Hematopoietic multipotent progenitor cell (in vitro differentiated cells): ENCODE data around the gene PARP16. TPM values are rescaled to one million over a fixed set of nuclear protein-coding genes. Genes with fewer than 3 reads are reported as not detected.

Experiments used
- DNase-seq, 3 donors: peaks; one replicate each; pipeline ENCODE4 v3.0.0-alpha.2; 2011 to 2015; ENCODE audit warnings: low read depth in 2 of 3, low spot score in 2 of 3
- total RNA-seq: library from RNA; depleted of rRNA; stranded (reverse); fragments of >200 nt; gene quantifications from one replicate; pipeline ENCODE4 v1.2.3, GENCODE V29; 2012

The PARP16 gene
- total RNA-seq, 1 donor = 13.7 TPM

DNA sequence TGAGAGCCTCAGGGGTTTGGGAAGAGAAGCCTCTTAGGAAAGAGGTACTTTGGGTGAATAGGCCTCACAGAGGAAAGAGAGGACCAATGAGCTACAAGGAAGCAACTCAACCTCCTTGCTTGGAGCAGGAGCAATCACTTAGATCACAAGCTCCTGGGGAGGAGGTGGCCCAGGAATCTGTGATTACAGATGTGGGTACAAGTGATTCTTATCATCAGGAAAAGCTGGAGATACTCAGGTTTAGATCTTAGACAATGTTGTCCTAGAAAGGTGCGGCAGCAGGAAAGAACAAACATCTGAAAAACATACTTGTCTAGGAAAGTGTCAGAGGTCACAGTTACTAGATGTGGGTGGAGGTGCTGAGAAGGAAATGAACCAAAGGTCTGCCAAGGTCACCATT is 8.2 kb downstream of the PARP16 start:
- no peak for DNase-seq

DNA sequence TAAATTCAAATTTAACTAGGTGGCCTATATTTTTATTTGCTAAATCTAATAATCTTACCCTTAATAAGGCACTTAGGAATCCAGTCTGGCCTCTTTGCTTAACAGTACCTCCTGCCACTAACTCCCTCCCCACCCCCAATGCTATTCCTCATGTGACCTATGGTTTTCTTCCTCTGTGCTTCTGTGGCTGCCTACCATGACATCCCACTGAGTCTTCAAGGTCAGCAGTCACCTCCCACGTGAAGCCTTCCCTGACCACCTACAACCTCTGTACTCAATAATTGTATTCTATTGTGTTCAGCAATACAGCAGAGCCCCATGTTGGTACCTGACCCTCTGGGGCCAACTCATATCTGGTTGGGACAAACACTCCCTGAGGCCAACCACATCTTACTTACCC is 9.7 kb downstream of the PARP16 start:
- DNase-seq = no peak

DNA sequence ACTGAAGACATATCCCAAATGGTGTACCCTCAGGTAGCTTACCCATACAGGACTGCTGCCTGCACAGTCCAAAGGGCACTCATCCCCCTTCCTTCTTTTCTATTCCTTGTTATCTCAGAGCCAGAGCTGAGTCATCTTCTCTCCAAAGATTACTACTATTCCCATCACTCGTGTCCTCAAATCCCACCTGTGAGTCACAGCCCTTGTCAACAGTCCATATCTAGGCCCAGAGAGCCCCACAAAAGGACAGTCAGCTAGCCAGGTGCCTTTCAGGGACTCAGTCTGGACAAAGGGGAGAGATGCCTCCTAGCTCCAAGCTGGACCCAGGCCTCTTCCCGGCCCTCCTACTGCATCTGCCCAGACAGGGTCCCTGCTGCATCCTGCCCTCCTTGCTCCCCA is 11.0 kb downstream of the PARP16 start:
- no peak for DNase-seq

DNA sequence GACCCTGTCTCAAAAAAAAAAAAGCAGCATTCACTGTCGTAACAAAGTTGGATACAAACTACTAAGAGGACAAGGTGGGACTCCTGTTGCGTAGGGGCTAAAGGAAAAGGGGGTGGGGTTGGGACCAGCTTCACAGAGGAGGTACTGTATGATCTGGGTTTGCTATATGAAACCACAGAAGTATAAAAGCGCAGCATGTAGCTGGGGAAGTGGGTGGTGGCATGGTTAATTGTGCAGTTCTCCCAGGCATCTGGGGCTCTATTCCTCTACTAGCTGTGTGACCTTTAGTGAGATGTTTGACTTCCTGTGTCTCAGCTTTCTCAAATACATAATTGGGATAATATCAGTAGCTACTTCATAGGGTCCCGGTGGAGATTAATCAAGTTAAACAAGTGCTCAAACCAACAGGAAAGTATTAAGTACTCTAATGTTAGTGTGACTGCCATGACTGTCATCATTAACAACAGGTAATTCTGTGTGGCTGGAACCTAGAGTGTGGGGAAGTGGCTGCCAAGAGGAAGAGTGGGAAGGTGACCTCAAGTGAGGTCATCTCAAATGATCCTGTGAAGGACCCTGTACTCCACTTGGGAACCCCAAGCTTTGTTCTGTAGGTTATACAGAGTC is 11.5 kb downstream of the PARP16 start:
- DNase-seq = no peak

DNA sequence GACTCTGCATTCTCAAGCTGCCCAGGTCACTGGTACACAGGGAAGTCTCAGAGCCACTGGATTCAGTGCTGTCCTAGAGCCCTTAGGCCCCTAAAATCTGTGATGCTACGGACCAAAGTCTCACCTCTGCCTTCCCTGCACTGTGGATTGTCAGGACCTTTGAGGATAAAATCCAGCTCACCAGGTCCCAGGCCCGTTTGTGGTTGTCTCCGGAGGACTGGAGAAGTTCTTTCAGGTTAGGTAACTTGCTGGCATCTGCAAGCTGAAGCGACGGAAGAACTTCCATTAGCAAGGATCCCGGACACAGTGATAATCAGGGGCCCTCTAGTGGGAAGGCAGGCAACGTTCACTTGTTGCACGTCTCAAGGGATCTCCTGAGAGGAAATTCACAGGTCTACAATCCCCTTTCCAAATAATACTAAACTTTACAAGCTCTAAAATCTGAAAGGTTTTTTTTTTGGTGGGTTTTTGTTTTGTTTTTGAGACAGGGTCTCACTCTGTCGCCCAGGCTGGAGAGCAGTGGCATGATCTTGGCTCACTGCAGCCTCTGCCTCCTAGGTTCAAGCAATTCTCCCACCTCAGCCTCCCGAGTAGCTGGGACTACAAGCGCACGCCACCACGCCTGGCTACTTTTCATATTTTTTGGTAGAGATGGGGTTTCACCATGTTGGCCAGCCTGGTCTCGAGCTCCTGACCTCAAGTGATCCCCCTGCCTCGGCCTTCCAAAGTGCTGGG is 15.7 kb downstream of the PARP16 start:
- peak in 2 of 3 donors; percentile 61 to 74 for DNase-seq

DNA sequence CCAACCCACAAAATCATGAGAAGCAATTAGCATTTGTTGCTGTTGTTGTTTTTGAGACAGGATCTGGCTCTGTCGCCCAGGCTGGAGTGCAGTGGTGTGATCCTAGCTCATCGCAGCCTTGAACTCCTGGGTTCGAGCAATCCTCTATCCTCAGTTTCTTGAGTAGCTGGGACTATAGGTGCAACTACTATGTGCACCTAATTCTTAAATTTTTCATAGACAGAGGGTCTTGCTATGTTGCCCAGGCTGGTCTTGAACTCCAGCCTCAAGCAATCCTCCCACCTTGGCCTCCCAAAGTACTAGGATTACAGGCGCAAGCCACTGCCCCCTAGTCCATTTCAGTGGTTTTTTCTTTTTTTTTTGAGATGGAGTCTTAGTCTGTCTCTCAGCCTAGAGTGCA is 18.3 kb downstream of the PARP16 start:
- DNase-seq = no peak

DNA sequence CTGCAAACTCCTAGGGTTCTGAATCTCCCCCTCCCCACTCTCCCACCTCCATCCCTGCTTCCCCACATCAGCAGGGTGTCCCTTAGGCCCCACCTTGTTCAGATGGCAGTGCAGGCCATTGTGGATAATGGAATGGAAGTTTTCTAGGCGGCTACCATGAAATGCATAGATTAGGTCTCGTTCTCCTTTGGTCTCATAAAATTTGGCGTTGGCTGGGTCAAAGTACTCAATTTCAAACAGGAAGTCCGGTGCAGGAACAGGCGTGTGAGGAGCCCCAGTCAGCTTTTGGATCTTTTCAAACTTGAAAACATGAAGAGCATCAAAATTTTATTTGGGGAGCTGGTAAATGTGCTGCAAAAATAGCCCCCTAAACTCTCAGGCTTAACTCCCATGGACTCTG is 20.2 kb downstream of the PARP16 start:
- no peak for DNase-seq

DNA sequence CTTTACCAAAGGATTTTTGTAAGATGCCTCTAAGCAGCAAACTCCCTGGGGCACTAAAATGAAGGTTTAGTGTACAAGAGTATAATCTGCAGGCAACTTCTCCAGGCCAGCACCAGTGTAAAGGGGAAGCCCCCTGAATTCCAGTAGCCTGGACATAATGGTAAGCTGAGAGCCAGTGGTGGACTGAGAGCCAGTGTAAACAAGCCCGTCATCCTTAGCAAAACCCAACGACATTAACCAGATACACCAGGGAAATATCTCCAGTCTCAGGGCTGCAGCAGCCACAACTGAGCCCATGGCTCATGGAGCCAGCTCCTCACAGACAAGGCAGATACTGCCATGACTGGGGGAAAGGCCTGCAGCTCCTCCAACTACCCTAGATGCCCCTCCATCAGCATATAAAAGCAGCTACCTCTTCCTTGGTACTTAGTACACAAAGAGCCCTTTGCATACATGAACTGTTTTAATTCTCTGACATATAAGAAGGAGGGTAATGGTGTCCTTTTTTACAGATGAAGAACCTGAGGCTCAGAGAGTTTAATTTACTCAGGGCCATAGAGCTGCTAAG is 21.7 kb downstream of the PARP16 start:
- no peak for DNase-seq

DNA sequence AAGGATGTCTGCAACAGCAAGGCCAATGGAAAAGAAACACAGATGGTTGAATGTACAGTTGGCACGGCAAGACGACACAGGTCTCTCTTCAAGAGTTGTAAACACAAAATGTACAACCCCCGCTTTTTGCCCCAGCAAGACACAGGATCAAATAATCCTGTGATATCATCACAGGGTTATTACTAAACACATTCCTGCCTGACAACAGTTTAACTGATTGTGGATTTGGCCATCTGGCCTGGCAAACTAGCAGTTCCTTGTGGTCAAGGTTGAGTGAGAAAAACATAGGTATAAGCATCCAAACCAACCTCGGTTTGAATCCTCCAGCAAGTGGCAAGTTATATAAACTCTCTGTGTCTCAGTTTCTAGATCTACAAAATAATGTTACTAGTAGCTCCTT is 23.4 kb downstream of the PARP16 start:
- DNase-seq = no peak

DNA sequence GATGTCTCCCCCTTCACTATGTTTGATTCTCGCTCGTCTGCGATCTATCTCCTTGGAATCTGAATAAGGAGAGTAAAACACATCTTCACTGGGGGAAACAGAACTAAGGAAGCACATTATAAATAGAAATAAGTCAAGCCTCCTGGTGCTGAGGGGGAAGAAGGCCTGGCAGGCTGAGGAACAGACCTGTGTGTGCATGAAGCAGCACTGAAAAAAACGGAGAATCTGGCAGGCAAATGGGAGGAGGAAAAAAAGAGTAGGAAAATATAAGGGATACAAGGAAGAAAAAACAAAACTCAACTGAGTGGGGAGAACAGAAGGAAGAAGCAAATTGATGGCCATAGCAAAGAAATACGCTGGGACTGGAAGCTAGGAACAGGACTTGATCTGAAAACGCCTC is 25.7 kb downstream of the PARP16 start:
- DNase-seq = no peak

DNA sequence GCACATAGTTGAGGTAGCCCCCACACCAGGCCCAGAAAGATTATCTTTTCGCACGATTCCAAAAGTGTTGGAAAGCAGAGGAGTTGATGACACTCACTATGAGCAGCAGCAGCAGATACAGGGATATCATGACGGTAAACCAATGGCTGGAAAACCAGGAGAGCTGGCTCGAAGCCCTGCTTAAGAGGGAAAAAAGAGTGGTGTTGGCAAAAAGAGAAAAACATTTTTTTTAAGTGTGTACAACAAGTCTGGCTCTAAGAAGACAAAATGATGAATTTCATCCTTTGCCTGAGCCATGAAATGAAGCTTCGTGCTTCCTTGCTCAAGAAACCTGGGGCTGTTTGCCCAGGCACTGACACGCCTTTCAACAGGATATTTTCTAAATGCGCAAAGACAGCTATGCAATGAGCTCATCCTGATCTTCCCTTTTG is 27.3 kb downstream of the PARP16 start:
- DNase-seq = no peak

DNA sequence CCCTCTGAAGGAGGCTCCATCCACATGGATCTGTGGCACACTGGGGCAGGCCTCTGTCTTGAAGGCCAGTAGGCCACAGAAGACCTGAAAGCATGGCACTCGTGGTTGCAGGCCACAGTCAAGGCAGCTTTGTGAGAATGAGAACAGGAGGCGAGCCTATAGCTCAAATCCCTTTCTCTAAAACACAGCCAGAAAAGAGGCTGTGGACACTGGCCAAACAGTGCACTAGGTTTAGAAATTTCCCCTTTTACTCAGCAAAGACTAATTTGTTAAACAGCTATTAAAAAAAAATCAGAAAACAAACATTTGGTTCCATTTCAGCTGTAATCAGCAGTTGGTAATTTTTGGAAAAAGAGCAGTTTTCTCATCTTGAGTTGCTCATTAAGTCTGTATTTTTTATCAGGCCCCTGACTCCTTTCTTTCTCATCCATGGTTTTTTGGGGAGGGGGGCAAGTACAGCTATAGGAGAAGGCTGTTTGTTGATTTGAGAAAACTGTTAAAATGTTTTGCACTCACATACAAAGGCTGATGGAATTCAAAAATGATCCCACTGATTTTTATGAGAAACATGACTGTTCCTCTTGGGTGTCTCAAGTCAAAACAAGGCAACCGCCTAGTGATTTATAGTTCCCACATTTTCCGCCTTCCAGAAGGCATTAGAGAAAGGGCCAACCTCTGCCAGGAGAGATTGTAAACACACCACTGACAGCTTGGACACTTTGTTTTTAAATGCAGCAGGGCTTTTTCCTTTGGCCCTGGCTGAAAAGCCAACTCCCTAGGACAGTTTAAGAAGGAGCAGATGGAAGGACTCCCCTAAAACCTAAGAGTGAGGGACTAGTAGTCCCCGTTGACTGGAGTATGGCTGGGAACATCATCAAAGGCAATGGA is 28.1 kb downstream of the PARP16 start:
- peak in 2 of 3 donors; percentile 44 to 76 for DNase-seq

DNA sequence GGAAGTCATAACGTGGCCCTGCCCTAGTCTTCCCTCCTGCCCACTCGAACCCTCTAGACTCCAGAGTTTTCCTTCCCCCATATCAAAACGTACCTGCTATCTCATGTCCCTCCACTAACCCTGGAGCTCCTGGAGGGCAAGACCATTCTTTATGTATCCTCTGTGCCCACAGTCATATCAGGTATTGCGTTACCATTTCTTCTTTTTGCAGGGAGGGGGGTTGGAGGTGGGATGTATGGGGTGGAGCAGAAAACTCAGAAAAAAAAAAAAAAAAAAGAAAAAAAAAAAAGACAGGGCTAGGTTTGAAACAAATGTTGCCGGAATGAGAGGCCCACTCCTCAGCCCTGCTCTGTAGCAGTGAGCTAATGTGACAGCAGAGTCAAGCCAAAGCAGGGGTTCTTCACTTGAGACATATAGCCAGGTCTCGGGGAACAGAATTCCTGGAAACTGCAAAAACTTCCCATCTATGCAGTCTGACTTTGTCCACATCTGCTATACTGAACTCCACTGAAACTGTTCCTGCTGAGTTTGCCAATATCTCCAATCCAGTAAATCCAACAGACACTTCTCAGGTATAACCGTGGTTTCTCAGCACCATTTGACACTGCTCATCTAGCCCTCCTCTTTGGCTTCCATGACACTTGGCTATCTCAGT is 31.1 kb downstream of the PARP16 start:
- DNase-seq = no peak

DNA sequence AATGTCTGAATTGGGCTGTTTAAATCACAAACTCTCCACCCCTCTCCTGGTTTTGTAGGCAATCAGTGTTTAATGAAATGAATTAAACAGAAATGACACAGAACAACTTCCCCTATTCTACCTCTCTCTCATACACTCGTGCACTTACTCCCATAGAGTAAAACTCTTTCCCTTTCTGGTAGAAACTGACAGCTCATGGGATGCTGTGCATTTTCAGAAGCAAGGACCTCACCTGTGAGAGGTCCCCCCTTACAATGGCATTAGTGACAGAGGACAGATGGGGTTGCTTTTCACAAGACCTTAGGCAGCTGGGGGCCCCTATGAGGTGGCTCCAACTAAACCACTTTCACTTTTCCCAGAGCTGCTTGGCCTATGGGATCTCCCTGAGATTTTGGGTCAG is 31.9 kb downstream of the PARP16 start:
- DNase-seq = no peak

DNA sequence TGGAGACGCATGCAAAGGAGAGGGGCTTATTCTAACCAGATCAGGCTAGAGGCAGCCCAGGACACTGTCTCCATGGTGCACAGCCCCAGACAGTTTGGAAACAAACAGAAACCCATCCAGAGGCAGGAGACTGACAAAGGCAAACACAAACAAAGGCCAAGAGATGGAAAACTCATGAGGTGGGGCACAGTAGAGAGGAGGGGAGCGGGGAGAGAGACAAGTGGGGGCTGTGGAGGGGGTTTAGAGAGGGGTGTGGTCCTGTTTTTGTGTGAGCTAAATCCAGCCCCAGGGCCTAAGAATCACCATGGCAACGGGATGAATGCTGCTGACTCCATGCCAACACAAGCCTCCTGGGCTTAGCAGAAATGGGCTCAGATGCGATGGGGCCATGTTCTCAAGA is 32.3 kb downstream of the PARP16 start:
- no peak for DNase-seq

DNA sequence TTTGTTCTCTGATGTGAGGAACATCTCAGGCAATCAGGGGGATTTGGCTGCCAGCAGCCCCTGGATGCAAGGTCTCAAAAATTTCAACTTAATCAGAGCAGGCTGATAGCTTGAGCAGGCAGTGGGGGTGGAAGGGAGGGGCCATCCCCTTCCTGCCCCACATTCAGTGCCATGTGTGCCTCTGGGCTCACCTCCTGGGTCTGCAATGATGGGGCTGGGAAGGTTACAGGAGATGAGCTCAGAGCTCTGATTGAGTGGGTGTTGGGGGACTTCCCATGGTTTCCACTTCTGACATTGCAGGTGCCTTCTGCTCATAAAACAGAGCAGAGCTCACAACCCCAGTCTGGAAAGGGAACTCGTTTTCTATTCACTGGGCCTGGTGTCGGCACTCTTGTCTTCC is 37.0 kb downstream of the PARP16 start:
- no peak for DNase-seq

DNA sequence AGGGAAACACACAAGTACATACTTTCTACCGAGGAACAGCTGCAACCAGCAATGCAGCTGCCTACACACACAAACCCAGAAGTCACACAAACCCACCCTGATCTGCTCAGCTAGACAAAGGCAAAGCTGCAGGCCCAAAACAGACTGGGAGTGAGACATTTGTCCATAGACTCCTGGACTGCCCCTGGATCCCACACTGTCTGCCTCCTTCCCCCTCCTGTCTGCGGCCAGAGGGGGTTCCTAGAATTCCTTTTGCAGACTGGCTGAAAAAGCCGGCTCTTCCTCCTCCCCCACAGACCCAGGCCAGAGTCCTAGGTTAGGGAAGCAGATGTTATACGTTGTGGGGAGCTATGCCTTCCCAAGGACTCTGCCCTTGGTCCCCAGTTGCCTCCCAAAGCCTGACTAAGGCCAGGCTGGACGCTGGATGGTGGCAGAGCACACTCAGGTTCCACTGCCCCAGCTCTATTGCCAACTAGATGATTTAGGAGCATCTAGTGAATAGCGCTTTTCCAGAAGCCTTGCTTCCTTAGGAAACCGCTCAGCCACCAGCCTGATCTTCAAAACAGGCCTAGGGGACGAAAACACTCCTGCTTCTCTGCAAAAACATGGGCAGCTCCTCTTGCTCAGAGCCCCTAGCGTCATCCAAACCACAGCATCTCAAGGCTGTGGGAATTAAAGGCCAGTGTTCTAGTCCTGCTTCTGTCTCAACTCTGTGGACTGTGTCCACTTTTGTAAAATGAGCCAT is 38.0 kb downstream of the PARP16 start:
- DNase-seq = no peak

DNA sequence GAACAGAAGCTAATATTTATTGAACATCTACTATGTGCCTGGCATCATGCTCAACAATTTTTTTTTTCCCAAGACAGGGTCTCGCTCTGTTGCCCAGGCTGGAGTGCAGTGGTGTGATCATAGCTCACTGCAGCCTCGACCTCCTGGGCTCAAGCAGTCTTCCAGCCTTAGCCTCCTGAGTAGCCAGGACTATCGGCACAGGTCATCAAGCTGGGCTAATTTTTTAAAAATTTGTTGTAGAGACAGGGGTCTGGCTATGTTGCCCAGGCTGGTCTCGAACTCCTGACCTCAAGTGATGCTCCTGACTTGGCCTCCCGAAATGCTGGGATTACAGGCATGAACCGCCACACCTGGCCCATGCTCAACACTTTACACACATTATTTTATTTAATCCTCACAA is 39.7 kb downstream of the PARP16 start:
- DNase-seq = no peak

DNA sequence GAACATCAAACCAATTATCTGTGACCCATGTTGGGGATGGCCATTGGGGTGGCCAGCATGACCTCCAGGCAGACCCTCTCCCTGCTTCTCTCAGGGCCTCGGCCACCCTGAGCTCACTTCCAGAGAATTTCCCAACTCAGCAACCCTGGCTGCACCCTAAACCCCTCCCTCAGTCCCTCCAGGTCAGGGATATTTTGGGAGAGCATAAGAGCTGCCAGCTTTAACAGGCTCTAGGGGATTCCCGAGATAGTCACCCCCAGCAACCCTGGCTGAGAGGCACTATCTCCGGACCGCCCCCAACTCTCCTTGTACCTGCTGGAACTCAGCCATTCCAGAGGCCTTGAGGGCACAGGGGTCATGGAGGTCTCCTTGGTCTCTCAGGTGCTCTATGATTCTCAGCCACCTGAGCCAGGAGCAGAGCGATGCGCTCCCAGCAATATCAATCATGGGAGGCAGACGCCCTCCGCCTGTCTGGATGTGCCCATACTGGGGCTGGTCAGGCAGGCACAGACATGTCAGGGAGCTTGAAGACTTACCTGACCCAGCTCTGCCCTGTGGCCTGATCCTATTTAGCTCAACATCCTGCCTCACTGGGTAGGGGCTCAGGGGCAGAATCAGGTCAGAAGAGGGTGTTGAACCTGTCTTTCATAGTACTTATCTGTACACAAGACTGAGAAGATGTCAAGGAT is 40.5 kb downstream of the PARP16 start:
- no peak for DNase-seq
